ENCODE measurements around the gene SPATA4.
"Not testable (repeated sequence)": the region's sequence is repeated elsewhere in the genome, so short reads cannot be mapped to it uniquely, and the experiment has no call there.

The SPATA4 gene

GRCh38 chr4:176230836-176231235 lies 35.5 kb upstream of the SPATA4 start:
- H3K4me3 ChIP-seq (ENCODE audit: low read depth, low read length): no peak overlapping the region
- DNase-seq (ENCODE audit: low read depth): no peak
- no peak for TF ChIP-seq CTCF (IDR thresholded peaks at IDR 0.05; ENCODE audit: low read depth, low read length, missing control alignments)
- in situ Hi-C loops (cut with HindIII; ENCODE audit: low sequenced_read_pairs): no loop called here

GRCh38 chr4:176229645-176230044 lies 34.3 kb upstream of the SPATA4 start:
- H3K4me3 ChIP-seq (ENCODE audit: low read depth, low read length): no peak overlapping the region
- no peak for DNase-seq (ENCODE audit: low read depth)
- in situ Hi-C loops (cut with HindIII; ENCODE audit: low sequenced_read_pairs): no loop called here
- TF ChIP-seq CTCF (IDR thresholded peaks at IDR 0.05; ENCODE audit: low read depth, low read length, missing control alignments): no peak

GRCh38 chr4:176226736-176227135 lies 31.4 kb upstream of the SPATA4 start:
- no peak overlapping the region for H3K4me3 ChIP-seq (ENCODE audit: low read depth, low read length)
- DNase-seq (ENCODE audit: low read depth): no peak
- in situ Hi-C loops (cut with HindIII; ENCODE audit: low sequenced_read_pairs): no loop called here
- no peak for TF ChIP-seq CTCF (IDR thresholded peaks at IDR 0.05; ENCODE audit: low read depth, low read length, missing control alignments)

GRCh38 chr4:176223561-176223960 lies 28.2 kb upstream of the SPATA4 start:
- no peak for DNase-seq (ENCODE audit: low read depth)
- H3K4me3 ChIP-seq (ENCODE audit: low read depth, low read length): no peak overlapping the region
- no peak for TF ChIP-seq CTCF (IDR thresholded peaks at IDR 0.05; ENCODE audit: low read depth, low read length, missing control alignments)
- in situ Hi-C loops (cut with HindIII; ENCODE audit: low sequenced_read_pairs): no loop called here

GRCh38 chr4:176222149-176222548 lies 26.8 kb upstream of the SPATA4 start:
- no peak overlapping the region for H3K4me3 ChIP-seq (ENCODE audit: low read depth, low read length)
- TF ChIP-seq CTCF (IDR thresholded peaks at IDR 0.05; ENCODE audit: low read depth, low read length, missing control alignments): no peak
- in situ Hi-C loops (cut with HindIII; ENCODE audit: low sequenced_read_pairs): no loop called here
- DNase-seq (ENCODE audit: low read depth): no peak

- no peak for DNase-seq (ENCODE audit: low read depth)
- in situ Hi-C loops (cut with HindIII; ENCODE audit: low sequenced_read_pairs): no loop called here
- TF ChIP-seq CTCF (IDR thresholded peaks at IDR 0.05; ENCODE audit: low read depth, low read length, missing control alignments): no peak
- no peak overlapping the region for H3K4me3 ChIP-seq (ENCODE audit: low read depth, low read length)
These were observed 22.1 kb upstream of the SPATA4 start for GRCh38 chr4:176217510-176217909.

- H3K4me3 ChIP-seq (ENCODE audit: low read depth, low read length); in situ Hi-C loops (cut with HindIII; ENCODE audit: low sequenced_read_pairs); DNase-seq (ENCODE audit: low read depth): not testable (repeated sequence)
These were observed 17.0 kb upstream of the SPATA4 start for GRCh38 chr4:176212351-176212750.

All from astrocyte of the cerebellum (primary cell).